Right lobe of liver (tissue), 6 donors: ENCODE measurements around the gene TRMT6. TPM values are rescaled to one million over a fixed set of nuclear protein-coding genes. Genes with fewer than 3 reads are reported as not detected.

Experiments
- ATAC-seq, 4 donors: fragments of 200-7000 bp; cut with Tn5 transposase; one replicate each; pipeline ENCODE4 v1.9.1; 2020; ENCODE audit warnings: mild to moderate bottlenecking in 4 of 4, moderate library complexity in 4 of 4
- DNase-seq, 3 donors: peaks; one replicate each; pipeline ENCODE4 v3.0.0-alpha.2; 2020
- H3K27ac ChIP-seq, 3 donors: fragments of 200-600 bp; one replicate each; pipeline ENCODE4 v1.8.0; 2022
- H3K27me3 ChIP-seq, 2 donors: fragments of 200-600 bp; one replicate each; pipeline ENCODE4 v1.8.0; 2022
- H3K36me3 ChIP-seq, 4 donors: fragments of 200-600 bp; sonication (generic) in 1 of 4; one replicate each; pipeline versions ENCODE4 v1.5.1 to v1.8.0; 2017 to 2022; ENCODE audit warnings: control low read depth in 1 of 4
- H3K4me1 ChIP-seq, 4 donors: fragments of 200-600 bp; sonication (generic) in 1 of 4; one replicate each; pipeline versions ENCODE4 v1.5.1 to v1.8.0; 2017 to 2022; ENCODE audit warnings: control low read depth in 1 of 4
- H3K4me3 ChIP-seq, 3 donors: fragments of 200-600 bp; one replicate each; pipeline ENCODE4 v1.8.0; 2022
- H3K9me3 ChIP-seq, 4 donors: fragments of 200-600 bp; sonication (generic) in 1 of 4; one replicate each; pipeline versions ENCODE4 v1.5.1 to v1.8.0; 2017 to 2022; ENCODE audit warnings: control low read depth in 1 of 4
- POLR2A ChIP-seq: fragments of 450-650 bp; IDR thresholded peaks from one replicate; pipeline ENCODE4 v1.6.1; 2017; ENCODE audit warnings: antibody characterized with exemption, mild to moderate bottlenecking
- WGBS: methylation state at CpG from one replicate; pipeline ENCODE4 v1.1.6; 2018; ENCODE audit warnings: low coverage, low lambda C conversion rate; ENCODE audit not compliant: insufficient coverage; ENCODE audit errors: missing lambda C conversion rate; 5-methylcytosine and 5-hydroxymethylcytosine counted together
- intact Hi-C, 2 donors: fragments of 100-400 bp; cut with DNase I; formaldehyde crosslinking; loops; one replicate each; pipeline versions ENCODE4 v1.11.2 to v1.14.1; 2022
- total RNA-seq, 6 experiments: library from RNA; depleted of rRNA in 2 of 6; stranded (reverse); fragments of >200 nt in 2 of 6; fragmentation: NEBNext Ultra II Directional in 3 of 6; extraction: Animal tissue kit (Norgen Biotek cat#: 25700) in 3 of 6; gene quantifications; one replicate each; pipeline versions ENCODE4 v1.1.0 to v1.2.4, GENCODE V29; 2016 to 2023
- TF ChIP-seq, protein P1 (sequence below), 4 donors: fragments of 200-600 bp in 3 of 4; fragments of 450-650 bp in 1 of 4; IDR thresholded peaks; one replicate each; pipeline versions ENCODE4 v1.5.1 to v1.8.0; 2016 to 2022; ENCODE audit warnings: antibody characterized with exemption in 4 of 4, mild to moderate bottlenecking in 2 of 4
- donor health status: DM: no; HTN: yes; CAD: no.
- donor health status: DM: no; HTN: no; CAD: no.
- donor health status: DM: no; HTN: no; CAD: no.
- donor health status: DM: no; HTN: yes; CAD: no.
- donor health status: DM: no; HTN: yes; CAD: no.

Gene TRMT6
- total RNA-seq, 6 experiments from 2014 or later: 2.8 to 5.8 (median 4.3) TPM

DNA sequence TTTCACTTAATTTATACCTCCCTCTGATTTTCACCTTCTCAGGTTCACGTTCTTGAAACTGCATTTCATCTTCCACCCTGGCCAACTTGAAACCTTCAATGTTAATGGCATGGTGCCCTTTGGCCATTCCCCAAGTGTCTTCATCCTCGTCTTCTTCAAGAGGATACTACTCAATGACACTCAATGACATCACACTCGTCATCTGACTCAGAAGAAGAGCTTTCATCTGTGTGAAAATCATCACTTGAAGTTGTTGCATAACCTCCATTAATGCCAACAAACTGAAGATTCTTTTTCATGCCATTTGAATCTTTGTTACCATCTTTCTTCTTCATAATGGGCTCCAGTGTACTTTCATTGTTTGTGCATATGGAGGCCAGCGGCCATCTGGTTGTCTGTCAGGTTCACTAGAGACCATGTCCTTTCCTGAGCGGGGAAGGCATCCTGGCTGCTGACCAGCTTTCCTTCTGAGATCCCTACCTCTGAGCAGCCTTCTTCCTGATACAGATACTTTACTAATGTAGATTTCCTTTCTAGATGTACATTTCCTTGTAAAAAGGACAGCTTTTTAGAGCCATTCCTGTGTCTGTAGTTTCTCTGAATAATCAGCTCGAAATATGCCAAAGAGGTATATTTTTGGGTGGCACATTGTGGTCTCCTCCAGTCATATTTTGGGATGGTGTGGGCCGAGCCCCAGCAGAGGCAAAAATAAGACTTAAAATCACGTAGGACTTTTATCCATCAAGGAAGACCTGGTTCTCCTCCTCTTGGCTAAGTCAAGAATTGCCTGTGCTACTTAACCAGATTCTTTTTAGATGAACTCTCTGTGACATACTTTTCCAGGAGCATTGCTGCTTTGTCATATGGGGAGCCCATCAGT is 21.3 kb downstream of the TRMT6 start:
- Histone ChIP-seq H3K4me1 (no peaks in the 10 kb centered on the region), H3K36me3 (no peaks in the 10 kb centered on the region), H3K27ac (no peak overlapping the region), H3K4me3 (no peak overlapping the region), H3K9me3 (no peaks in the 10 kb centered on the region), H3K27me3 (no peaks in the 10 kb centered on the region)
- ATAC-seq: no peak
- DNase-seq: no peak
- no peak for TF ChIP-seq POLR2A
- TF ChIP-seq, protein P1, sequence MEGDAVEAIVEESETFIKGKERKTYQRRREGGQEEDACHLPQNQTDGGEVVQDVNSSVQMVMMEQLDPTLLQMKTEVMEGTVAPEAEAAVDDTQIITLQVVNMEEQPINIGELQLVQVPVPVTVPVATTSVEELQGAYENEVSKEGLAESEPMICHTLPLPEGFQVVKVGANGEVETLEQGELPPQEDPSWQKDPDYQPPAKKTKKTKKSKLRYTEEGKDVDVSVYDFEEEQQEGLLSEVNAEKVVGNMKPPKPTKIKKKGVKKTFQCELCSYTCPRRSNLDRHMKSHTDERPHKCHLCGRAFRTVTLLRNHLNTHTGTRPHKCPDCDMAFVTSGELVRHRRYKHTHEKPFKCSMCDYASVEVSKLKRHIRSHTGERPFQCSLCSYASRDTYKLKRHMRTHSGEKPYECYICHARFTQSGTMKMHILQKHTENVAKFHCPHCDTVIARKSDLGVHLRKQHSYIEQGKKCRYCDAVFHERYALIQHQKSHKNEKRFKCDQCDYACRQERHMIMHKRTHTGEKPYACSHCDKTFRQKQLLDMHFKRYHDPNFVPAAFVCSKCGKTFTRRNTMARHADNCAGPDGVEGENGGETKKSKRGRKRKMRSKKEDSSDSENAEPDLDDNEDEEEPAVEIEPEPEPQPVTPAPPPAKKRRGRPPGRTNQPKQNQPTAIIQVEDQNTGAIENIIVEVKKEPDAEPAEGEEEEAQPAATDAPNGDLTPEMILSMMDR (IDR thresholded peaks at IDR 0.05): no peak
- 46% methylated on average over 8 of the region's 8 CpGs for WGBS
- intact Hi-C loops: no loop called here

DNA sequence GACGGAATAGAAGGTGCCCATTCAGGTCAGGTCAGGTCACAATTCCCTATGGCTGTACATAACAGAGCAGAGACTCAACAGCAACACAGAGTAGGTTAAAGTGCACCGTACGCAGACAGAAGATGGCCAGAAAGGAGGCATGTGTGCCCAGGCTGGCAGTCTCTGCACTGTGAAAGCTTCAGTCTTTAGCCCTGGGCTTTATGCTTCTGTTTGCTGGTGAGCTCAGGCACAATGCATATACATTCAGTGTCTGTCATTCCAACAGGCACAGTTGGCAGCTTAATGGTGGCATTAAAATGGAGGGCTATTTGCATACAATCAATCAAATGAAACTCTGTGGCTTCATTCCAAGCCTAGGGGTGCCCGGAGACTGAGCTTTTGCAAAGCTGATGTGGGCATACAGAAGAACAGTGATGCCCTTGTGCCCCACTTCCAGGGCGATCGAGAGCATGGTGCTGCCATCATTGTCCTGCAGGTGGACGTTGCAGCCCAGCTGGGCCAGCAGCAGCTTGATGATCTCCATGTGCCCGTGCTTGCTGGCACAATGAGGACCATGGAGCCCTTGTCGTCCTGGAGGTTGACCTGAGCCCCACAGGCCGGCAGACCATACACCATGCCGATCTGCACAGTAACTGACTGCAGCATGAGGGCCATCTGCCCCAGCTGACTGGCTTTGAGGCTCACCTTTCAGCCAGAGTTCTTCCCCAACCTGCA is 22.4 kb downstream of the TRMT6 start:
- ATAC-seq: no peak

GRCh38 chr20:5925551-5925950 is 24.8 kb downstream of the TRMT6 start:
- intact Hi-C loops: no loop called here
- no peak for DNase-seq

More for the DNA sequence above, 22.4 kb downstream of the TRMT6 start:
- H3K4me1 ChIP-seq: no peaks in the 10 kb centered on the region
- H3K36me3 ChIP-seq: no peaks in the 10 kb centered on the region
- TF ChIP-seq, protein P1 (IDR thresholded peaks at IDR 0.05): no peak
- TF ChIP-seq POLR2A: no peak
- WGBS: 70% methylated on average over 3 of the region's 11 CpGs
- DNase-seq: no peak
- no peaks in the 10 kb centered on the region for H3K9me3 ChIP-seq
- H3K4me3 ChIP-seq: no peak overlapping the region
- H3K27ac ChIP-seq: no peak overlapping the region
- no peaks in the 10 kb centered on the region for H3K27me3 ChIP-seq
- intact Hi-C loops: no loop called here

DNA sequence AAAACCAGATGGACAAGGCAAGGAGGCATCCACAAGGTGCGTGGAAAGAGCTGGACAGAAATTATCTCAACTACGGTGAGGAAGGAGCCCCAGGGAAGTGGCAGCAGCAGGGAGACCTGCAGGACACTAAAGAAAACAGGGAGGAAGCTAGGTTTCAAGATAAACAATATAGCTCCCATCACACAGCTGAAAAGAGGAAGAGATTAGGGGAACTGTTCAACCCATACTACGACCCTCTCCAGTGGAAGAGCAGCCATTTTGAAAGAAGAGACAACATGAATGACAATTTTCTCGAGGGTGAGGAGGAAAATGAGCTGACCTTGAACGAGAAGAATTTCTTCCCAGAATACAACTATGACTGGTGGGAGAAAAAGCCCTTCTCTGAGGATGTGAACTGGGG is 26.8 kb downstream of the TRMT6 start:
- Histone ChIP-seq H3K4me1 (no peaks in the 10 kb centered on the region), H3K27me3 (no peaks in the 10 kb centered on the region), H3K27ac (no peak overlapping the region), H3K9me3 (no peaks in the 10 kb centered on the region), H3K4me3 (no peak overlapping the region), H3K36me3 (no peaks in the 10 kb centered on the region)
- ATAC-seq (no peak), DNase-seq (no peak)
- intact Hi-C loops: no loop called here
- WGBS: 32% methylated on average over 5 of the region's 5 CpGs
- TF ChIP-seq, protein P1 (IDR thresholded peaks at IDR 0.05): no peak
- no peak for TF ChIP-seq POLR2A

More at GRCh38 chr20:5925551-5925950, 24.8 kb downstream of the TRMT6 start:
- no peak overlapping the region for H3K4me3 ChIP-seq
- TF ChIP-seq, protein P1 (IDR thresholded peaks at IDR 0.05): no peak
- TF ChIP-seq POLR2A: no peak
- WGBS: 57% methylated on average over 3 of the region's 3 CpGs
- ATAC-seq: no peak
- no peaks in the 10 kb centered on the region for H3K36me3 ChIP-seq
- H3K9me3 ChIP-seq: no peaks in the 10 kb centered on the region
- H3K27ac ChIP-seq: no peak overlapping the region
- H3K4me1 ChIP-seq: no peaks in the 10 kb centered on the region
- no peaks in the 10 kb centered on the region for H3K27me3 ChIP-seq
